HG03469 (cell line): Measurements from ENCODE around the gene EGFL7.

Source experiments
- ATAC-seq: cut with Tn5 transposase; IDR thresholded peaks from one replicate; pipeline ENCODE4 v1.9.1; 2021; ENCODE audit warnings: mild to moderate bottlenecking, moderate library complexity, moderate number of reproducible peaks; ENCODE audit not compliant: unreplicated experiment

EGFL7 gene

GRCh38 chr9:136662656-136663581 is at the start of gene EGFL7:
EGFL7 (plus strand) TSS chr9:136662916; CDS start chr9:136668283, 5,367 bp downstream.
- no peak for ATAC-seq

DNA sequence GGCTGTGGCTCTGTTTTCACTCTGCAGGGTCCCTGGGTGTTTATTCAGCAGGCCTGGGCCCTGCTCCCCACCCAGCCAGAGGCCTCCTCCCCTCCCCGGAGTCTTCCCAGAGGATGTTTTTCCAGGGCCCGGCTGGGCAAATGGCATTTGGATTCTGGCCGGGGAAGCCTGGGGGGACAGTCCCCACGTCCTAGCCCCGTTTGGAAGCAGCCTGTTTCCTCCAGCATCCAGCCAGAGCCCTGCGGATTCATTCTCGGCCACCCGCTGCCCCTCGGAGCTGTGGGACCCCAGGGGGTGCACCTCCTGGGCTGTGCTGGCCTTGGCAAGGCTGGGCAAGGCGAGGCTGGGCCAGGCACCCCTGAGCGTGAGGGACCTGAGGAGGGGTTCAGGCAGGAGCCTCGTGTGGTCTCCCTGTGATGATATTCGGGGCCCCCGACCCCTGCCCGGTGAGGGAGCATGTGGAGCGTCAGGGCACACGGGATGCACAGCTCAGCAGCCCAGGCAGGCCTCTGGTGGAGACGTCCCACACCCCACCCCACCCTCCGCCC is 48.8 kb upstream of the EGFL7 start:
- ATAC-seq = no peak

DNA sequence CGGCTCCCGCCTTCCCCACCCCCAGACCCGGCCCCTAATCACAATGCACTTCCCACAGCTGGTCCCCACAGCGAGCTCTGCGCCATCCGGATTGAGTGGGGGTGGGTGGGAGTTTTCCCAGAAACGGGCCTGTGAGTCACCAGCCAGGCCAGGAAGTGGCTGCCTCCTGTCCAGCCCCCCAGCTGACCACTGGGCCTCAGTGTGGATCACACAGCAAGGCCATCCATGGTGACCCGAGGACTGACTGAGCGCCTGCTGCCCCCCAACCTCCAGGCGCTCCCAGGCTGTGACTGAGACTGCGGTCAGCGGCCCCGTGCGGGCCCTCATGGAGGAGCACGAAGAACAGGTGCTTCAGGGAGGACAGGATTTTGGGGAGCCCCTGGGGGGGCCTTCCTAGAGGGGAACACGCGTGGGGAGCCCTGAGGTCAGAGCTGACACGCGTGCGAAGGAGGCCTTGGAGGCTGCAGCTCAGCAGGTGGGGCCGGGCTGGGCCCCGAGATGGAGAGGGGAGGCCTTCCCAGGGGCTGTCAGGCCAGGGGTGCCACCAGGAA is 48.3 kb upstream of the EGFL7 start:
- no peak for ATAC-seq

DNA sequence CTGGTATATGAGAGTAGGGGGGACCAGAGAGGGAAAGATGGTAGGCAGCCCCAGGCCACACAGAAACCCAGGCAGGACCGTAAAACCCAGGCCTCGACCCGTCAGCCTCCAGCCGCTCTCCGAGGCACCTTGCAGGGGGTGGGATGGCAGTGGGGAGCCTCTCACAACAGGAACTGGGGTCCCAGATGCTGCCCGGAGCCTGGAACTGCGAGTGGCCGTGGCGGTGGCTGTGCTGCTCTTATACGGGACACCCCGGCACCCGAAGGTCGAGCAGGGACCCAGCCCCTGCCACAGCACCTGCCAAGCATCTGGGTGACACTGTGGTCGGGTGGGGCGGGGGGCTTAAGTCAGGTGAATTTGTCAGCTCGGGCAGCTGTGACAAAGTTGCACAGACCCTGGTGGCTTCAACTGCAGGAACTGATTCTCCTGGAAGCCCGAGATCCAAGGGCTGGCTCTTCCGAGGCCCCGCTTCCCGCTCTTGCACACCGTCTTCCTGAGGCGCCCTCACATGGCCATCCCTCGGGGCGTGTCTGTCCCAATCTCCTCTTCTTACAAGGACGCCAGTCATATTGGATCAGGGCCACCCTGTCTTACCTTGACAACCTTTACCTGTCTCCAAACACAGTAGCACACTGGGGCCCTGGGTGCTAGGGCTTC is 47.6 kb upstream of the EGFL7 start:
- ATAC-seq = no peak

GRCh38 chr9:136615631-136616306 is 46.9 kb upstream of the EGFL7 start:
- no peak for ATAC-seq

DNA sequence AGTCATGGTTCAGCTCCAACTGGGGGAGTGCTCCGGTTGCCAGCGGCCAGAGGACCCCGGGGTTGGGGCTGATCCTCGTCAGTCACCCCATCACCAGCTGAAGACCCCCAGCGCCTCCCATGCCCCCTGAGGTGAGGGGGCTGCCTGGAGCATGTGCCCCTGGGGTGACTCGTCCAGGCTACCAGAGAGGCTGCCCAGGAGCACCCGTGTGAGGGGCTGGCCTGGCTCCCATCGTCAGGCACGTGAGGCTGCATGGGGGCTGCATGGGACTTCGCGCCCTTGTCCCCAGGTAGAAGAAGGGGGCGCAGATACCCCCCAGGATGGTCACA is 46.4 kb upstream of the EGFL7 start:
- no peak for ATAC-seq

DNA sequence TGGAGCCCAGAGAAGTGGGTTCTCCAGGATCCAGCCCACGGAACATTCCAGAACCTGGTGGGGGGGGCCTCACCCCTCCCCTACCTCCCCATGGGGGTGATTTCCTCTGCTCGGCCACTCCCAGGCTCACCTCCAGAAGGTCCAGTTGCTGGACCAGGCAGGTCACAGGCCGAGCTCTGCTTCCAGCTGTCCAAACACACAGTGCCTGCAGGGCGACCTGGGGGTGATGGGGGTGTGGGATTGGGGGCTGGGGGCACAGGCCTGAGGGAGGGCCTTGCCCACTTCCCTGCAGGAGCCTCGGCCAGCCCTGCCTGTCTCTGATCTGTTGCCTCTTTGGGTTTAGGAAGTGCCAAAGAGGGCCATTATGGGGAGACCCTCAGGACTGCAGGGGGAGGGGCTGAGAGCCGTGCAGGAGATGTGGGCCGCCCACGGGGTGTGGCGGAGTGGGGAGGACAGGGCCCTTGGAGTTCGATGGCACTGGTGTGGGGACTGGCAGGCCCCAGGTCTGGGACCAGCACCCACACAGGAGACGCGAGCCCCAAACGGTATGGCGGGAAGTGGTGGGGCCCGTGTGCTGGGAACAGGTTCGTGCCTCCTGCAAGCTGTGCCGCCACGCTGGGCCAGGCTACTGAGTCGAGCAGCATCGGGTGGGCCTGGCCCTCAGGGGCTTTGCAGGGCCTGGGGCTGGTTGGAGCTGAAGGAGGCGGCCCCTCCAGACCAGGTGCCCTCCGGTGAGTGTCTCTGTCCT is 45.6 kb upstream of the EGFL7 start:
- no peak for ATAC-seq

GRCh38 chr9:136617746-136618579 is 44.8 kb upstream of the EGFL7 start:
- ATAC-seq = no peak

DNA sequence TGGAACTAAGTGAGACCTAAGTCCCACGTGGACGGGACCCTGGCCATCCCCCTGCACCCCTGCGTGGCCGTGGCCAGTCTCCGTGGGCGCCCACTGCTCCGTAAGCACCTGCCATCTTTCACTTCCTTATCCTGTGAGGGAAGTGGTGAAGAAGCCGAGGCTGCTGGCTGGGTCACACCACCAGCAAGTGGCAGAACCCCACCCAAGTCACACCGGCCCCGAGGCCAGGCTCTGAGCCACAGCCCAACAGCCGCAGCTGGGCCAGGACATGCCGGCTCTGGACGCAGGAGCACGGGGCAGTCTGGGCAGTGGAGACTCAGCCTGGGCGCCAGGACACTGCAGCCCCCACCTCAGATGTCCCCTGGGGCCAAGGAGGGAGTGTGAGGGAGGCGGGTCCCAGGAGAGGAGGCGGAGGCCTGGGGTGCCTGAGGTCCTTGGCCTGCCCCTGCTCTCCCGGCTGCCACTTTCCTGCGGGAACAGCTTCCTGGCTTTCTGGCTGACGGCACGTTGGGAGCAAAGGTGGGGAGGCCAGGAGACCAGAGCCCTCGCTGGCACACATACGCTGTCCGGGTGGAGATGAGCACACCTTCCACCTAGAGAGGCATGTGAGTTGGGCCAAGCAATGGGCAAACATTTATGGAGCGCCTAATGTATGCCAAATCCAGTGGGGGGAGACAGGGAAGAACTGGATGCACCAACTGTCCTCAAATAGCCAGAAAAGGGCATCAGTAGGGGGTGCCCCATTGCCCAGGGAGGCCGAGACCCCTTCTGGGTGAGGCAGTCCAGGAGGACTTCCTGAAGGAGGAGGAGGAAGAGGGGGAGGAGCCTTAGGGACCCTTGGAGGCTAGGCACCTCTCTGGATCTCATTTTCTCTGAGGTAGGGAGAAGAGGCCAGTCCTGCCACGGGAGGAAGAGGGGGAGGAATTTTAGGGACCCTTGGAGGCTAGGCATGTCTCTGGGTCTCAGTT is 43.9 kb upstream of the EGFL7 start:
- no peak for ATAC-seq

- no peak for ATAC-seq
Measured at GRCh38 chr9:136619742-136620440, 42.8 kb upstream of the EGFL7 start.

- no peak for ATAC-seq
Measured at GRCh38 chr9:136620441-136621018, 42.2 kb upstream of the EGFL7 start.

DNA sequence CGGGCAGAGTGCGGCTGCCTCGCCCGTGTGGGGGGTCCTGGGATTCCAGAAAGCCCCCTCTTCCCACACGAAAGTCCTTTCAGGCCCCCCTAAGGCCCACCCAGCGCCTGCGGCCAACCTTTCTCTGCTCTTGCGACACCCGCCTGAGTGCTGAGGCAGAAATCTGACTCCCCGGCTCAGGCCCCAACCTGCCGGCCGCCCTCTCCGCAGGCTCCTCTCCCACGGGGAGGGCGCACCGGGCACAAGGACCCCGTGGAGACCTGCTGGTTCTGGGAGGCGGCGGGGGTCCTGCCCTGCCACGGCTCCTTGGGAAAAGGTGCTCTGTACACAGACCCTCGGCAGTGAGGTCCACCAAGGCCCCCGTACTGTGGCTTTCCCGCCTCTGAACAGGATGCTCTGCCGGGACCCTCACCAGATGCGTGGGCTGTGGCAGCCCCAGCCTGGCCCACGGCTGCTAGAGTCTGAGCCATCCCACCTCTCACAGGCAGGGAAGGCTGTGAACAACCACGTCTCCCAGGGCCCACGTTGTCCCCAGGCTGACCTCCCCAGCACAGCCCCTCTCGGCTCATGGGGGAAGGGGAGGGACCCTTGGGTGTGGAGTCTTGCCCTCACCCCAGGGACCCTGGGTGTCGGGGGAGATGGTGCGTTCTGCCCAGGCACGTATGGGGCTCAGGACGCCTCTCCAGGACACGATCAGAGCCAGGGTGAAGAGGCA is 41.5 kb upstream of the EGFL7 start:
- no peak for ATAC-seq

DNA sequence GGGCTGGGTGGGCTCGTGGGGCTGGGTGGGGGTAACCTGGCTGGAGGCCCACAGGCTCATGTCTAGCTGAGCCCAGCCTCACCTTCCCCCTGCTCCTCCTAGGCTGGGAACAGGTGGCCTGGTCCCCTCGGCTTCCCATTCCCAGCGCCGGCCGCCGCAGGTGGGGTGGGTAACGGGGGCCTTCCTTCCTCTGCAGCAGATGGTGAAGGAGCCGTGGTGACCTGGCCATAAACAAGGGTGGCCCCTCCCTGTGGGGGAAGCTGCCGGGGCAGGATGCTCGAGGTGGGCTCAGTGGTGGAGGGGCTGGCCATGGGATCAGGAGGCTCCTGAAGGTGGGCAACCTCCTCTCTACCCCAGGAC is 41.0 kb upstream of the EGFL7 start:
- no peak for ATAC-seq

GRCh38 chr9:136622538-136622948 is 40.2 kb upstream of the EGFL7 start:
- ATAC-seq = no peak

GRCh38 chr9:136623016-136623841 is 39.5 kb upstream of the EGFL7 start:
- no peak for ATAC-seq

GRCh38 chr9:136623842-136624183 is 38.9 kb upstream of the EGFL7 start:
- ATAC-seq = no peak
